Right lobe of liver (tissue), 6 donors: ENCODE measurements around the gene ITPK1. TPM values are rescaled to one million over a fixed set of nuclear protein-coding genes. Genes with fewer than 3 reads are reported as not detected.
"Not testable (repeated sequence)": the region's sequence is repeated elsewhere in the genome, so short reads cannot be mapped to it uniquely, and the experiment has no call there.

ENCODE experiments used
- ATAC-seq, 4 donors: fragments of 200-7000 bp; cut with Tn5 transposase; one replicate each; pipeline ENCODE4 v1.9.1; 2020; ENCODE audit warnings: mild to moderate bottlenecking in 4 of 4, moderate library complexity in 4 of 4
- DNase-seq, 3 donors: peaks; one replicate each; pipeline ENCODE4 v3.0.0-alpha.2; 2020
- H3K27ac ChIP-seq, 3 donors: fragments of 200-600 bp; one replicate each; pipeline ENCODE4 v1.8.0; 2022
- H3K27me3 ChIP-seq, 2 donors: fragments of 200-600 bp; one replicate each; pipeline ENCODE4 v1.8.0; 2022
- H3K36me3 ChIP-seq, 4 donors: fragments of 200-600 bp; sonication (generic) in 1 of 4; one replicate each; pipeline versions ENCODE4 v1.5.1 to v1.8.0; 2017 to 2022; ENCODE audit warnings: control low read depth in 1 of 4
- H3K4me1 ChIP-seq, 4 donors: fragments of 200-600 bp; sonication (generic) in 1 of 4; one replicate each; pipeline versions ENCODE4 v1.5.1 to v1.8.0; 2017 to 2022; ENCODE audit warnings: control low read depth in 1 of 4
- H3K4me3 ChIP-seq, 3 donors: fragments of 200-600 bp; one replicate each; pipeline ENCODE4 v1.8.0; 2022
- H3K9me3 ChIP-seq, 4 donors: fragments of 200-600 bp; sonication (generic) in 1 of 4; one replicate each; pipeline versions ENCODE4 v1.5.1 to v1.8.0; 2017 to 2022; ENCODE audit warnings: control low read depth in 1 of 4
- CTCF ChIP-seq, 4 donors: fragments of 200-600 bp in 3 of 4; fragments of 450-650 bp in 1 of 4; IDR thresholded peaks; one replicate each; pipeline versions ENCODE4 v1.5.1 to v1.8.0; 2016 to 2022; ENCODE audit warnings: antibody characterized with exemption in 4 of 4, mild to moderate bottlenecking in 2 of 4
- POLR2A ChIP-seq: fragments of 450-650 bp; IDR thresholded peaks from one replicate; pipeline ENCODE4 v1.6.1; 2017; ENCODE audit warnings: antibody characterized with exemption, mild to moderate bottlenecking
- WGBS: methylation state at CpG from one replicate; pipeline ENCODE4 v1.1.6; 2018; ENCODE audit warnings: low coverage, low lambda C conversion rate; ENCODE audit not compliant: insufficient coverage; ENCODE audit errors: missing lambda C conversion rate; 5-methylcytosine and 5-hydroxymethylcytosine counted together
- intact Hi-C, 2 donors: fragments of 100-400 bp; cut with DNase I; formaldehyde crosslinking; loops; one replicate each; pipeline versions ENCODE4 v1.11.2 to v1.14.1; 2022
- total RNA-seq, 6 experiments: library from RNA; depleted of rRNA in 2 of 6; stranded (reverse); fragments of >200 nt in 2 of 6; fragmentation: NEBNext Ultra II Directional in 3 of 6; extraction: Animal tissue kit (Norgen Biotek cat#: 25700) in 3 of 6; gene quantifications; one replicate each; pipeline versions ENCODE4 v1.1.0 to v1.2.4, GENCODE V29; 2016 to 2023
- donor health status: DM: no; HTN: yes; CAD: no.
- donor health status: DM: no; HTN: no; CAD: no.
- donor health status: DM: no; HTN: no; CAD: no.
- donor health status: DM: no; HTN: yes; CAD: no.
- donor health status: DM: no; HTN: yes; CAD: no.

Gene ITPK1
- total RNA-seq, 6 experiments from 2014 or later: 28.4 to 61.0 (median 40.0) TPM

- intact Hi-C loops: loop anchor here in 1 of 2 donors (5.0 kb wide), 1 partner anchor 158 kb away; no protein-coding TSS in a partner anchor
- ATAC-seq (no peak), DNase-seq (no peak)
- H3K9me3 ChIP-seq: no peaks in the 10 kb centered on the region
- TF ChIP-seq POLR2A (no peak), CTCF (IDR thresholded peaks at IDR 0.05) (no peak)
- H3K27me3 ChIP-seq: no peaks in the 10 kb centered on the region
- 84% methylated on average over 5 of the region's 14 CpGs for WGBS
- H3K4me3 ChIP-seq: no peak overlapping the region
- H3K27ac ChIP-seq: no peak overlapping the region
- no peaks in the 10 kb centered on the region for H3K36me3 ChIP-seq
- H3K4me1 ChIP-seq: peaks cover 0 to 55% (median 23%) of the 10 kb centered on the region in 4 donors
Observed at GRCh38 chr14:93109572-93110481, 5.9 kb downstream of the ITPK1 start.

- TF ChIP-seq POLR2A: no peak
- TF ChIP-seq CTCF (IDR thresholded peaks at IDR 0.05): no peak
- Histone ChIP-seq H3K9me3 (no peaks in the 10 kb centered on the region), H3K4me1 (peaks cover 0 to 51% (median 19%) of the 10 kb centered on the region in 4 donors), H3K27me3 (no peaks in the 10 kb centered on the region), H3K27ac (no peak overlapping the region), H3K4me3 (no peak overlapping the region), H3K36me3 (no peaks in the 10 kb centered on the region)
- 58% methylated on average over 2 of the region's 4 CpGs for WGBS
- intact Hi-C loops: loop anchor here in 1 of 2 donors (5.0 kb wide), 1 partner anchor 156 kb away; no protein-coding TSS in a partner anchor
- DNase-seq (no peak), ATAC-seq (no peak)
Observed at GRCh38 chr14:93108105-93108504, 7.6 kb downstream of the ITPK1 start.

GRCh38 chr14:93107453-93107852 is 8.3 kb downstream of the ITPK1 start:
- H3K4me1 ChIP-seq: peaks cover 0 to 44% (median 19%) of the 10 kb centered on the region in 4 donors
- H3K9me3 ChIP-seq: no peaks in the 10 kb centered on the region
- DNase-seq (no peak), ATAC-seq (no peak)
- WGBS: 91% methylated on average over 4 of the region's 11 CpGs
- intact Hi-C loops: loop anchor here in 1 of 2 donors (5.0 kb wide), 1 partner anchor 155 kb away; no protein-coding TSS in a partner anchor
- H3K27me3 ChIP-seq: no peaks in the 10 kb centered on the region
- peak overlapping the region in 1 of 3 donors; percentile 11 for H3K27ac ChIP-seq
- H3K4me3 ChIP-seq: no peak overlapping the region
- H3K36me3 ChIP-seq: no peaks in the 10 kb centered on the region
- no peak for TF ChIP-seq POLR2A
- TF ChIP-seq CTCF (IDR thresholded peaks at IDR 0.05): no peak

GRCh38 chr14:93106541-93107156 is 9.1 kb downstream of the ITPK1 start:
- intact Hi-C loops: loop anchor here in 1 of 2 donors (5.0 kb wide), 1 partner anchor 154 kb away; no protein-coding TSS in a partner anchor
- ATAC-seq (peak; percentile 66 to 79 (median 72)), DNase-seq (peak in 1 of 3 donors; percentile 65)
- Histone ChIP-seq H3K27ac (peak overlapping the region; percentile 28 to 84 (median 52)), H3K36me3 (no peaks in the 10 kb centered on the region), H3K4me3 (no peak overlapping the region), H3K9me3 (no peaks in the 10 kb centered on the region), H3K27me3 (no peaks in the 10 kb centered on the region), H3K4me1 (peaks cover 0 to 40% (median 19%) of the 10 kb centered on the region in 4 donors)
- WGBS: 33% methylated on average over 2 of the region's 6 CpGs
- TF ChIP-seq CTCF (IDR thresholded peaks at IDR 0.05) (no peak), POLR2A (no peak)

GRCh38 chr14:93105856-93106255 is 9.9 kb downstream of the ITPK1 start:
- not testable (repeated sequence) for H3K27me3 ChIP-seq, H3K36me3 ChIP-seq, H3K9me3 ChIP-seq, DNase-seq, H3K4me3 ChIP-seq
- intact Hi-C loops: loop anchor here in 1 of 2 donors (5.0 kb wide), 1 partner anchor 154 kb away; no protein-coding TSS in a partner anchor
- H3K4me1 ChIP-seq: peaks cover 0 to 40% (median 19%) of the 10 kb centered on the region in 4 donors
- peak overlapping the region in 2 of 3 donors; percentile 52 to 84 for H3K27ac ChIP-seq
- ATAC-seq: peak; percentile 6 to 68 (median 41)
- WGBS: 60% methylated on average over 1 of the region's 10 CpGs
